Small intestine (tissue), 7 donors: Measurements from ENCODE around the gene RPS2. TPM values are rescaled to one million over a fixed set of nuclear protein-coding genes. Genes with fewer than 3 reads are reported as not detected.
A peak's percentile ranks its signal among the peaks of the same experiment; 100 is the strongest.
"Not testable (repeated sequence)": the region's sequence is repeated elsewhere in the genome, so short reads cannot be mapped to it uniquely, and the experiment has no call there.

Experiments
- DNase-seq, 2 donors: peaks; one replicate each; pipeline versions ENCODE4 v3.0.0 to v3.0.0-alpha.2; 2013
- FAIRE-seq: peaks from 2 replicates; lab custom pipeline; 2012; peaks lifted over from hg19 to GRCh38; lab: Jason Lieb, UNC
- H3K27ac ChIP-seq, 3 donors: one replicate each; pipeline ENCODE4 v1.5.1; 2013; ENCODE audit warnings: low read length in 2 of 3, mild to moderate bottlenecking in 2 of 3, control low read depth in 1 of 3, inconsistent platforms in 1 of 3, low read depth in 1 of 3, moderate library complexity in 1 of 3
- H3K27me3 ChIP-seq, 3 donors: one replicate each; pipeline ENCODE4 v1.6.1; 2013; ENCODE audit warnings: low read length in 3 of 3, inconsistent platforms in 1 of 3; ENCODE audit not compliant: control insufficient read depth in 3 of 3, insufficient read depth in 3 of 3
- H3K36me3 ChIP-seq, 3 donors: one replicate each; pipeline ENCODE4 v1.6.1; 2013; ENCODE audit warnings: low read length in 3 of 3, inconsistent platforms in 1 of 3, low read depth in 1 of 3, mild to moderate bottlenecking in 1 of 3, moderate library complexity in 1 of 3; ENCODE audit not compliant: control insufficient read depth in 3 of 3, insufficient read depth in 2 of 3
- H3K4me1 ChIP-seq, 3 donors: one replicate each; pipeline ENCODE4 v1.6.1; 2013; ENCODE audit warnings: low read length in 2 of 3, inconsistent platforms in 1 of 3, low read depth in 1 of 3, mild to moderate bottlenecking in 1 of 3, moderate library complexity in 1 of 3; ENCODE audit not compliant: control insufficient read depth in 3 of 3, insufficient read depth in 2 of 3
- H3K4me3 ChIP-seq, 3 donors: one replicate each; pipeline ENCODE4 v1.5.1; 2013; ENCODE audit warnings: low read length in 3 of 3, control low read depth in 1 of 3, inconsistent platforms in 1 of 3, low read depth in 1 of 3, mild to moderate bottlenecking in 1 of 3, moderate library complexity in 1 of 3
- H3K9me3 ChIP-seq, 2 donors: one replicate each; pipeline ENCODE4 v1.6.1; 2013; ENCODE audit warnings: low read depth in 1 of 2, low read length in 1 of 2; ENCODE audit not compliant: control insufficient read depth in 2 of 2, insufficient read depth in 1 of 2
- WGBS, 3 donors: extraction: QIAGEN DNeasy Blood & Tissue Kit; methylation state at CpG; one replicate each; pipeline ENCODE4 v1.1.7; 2013; 5-methylcytosine and 5-hydroxymethylcytosine counted together
- polyA plus RNA-seq, 4 donors: library from polyadenylated mRNA; stranded (reverse) in 3 of 4; unstranded in 1 of 4; fragments of 200-250 nt in 3 of 4; fragments of 120-200 nt in 1 of 4; gene quantifications; one replicate each; pipeline versions ENCODE4 v1.2.1 to v1.2.3, GENCODE V29; 2013
- donor health status: healthy with polysubstance abuse.
- donor health status: control.
- donor health status: control.
- donor health status: Bipolar disorder and iron deficiency.
- donor health status: healthy.

The RPS2 gene
- polyA plus RNA-seq, 4 donors: 1,075 to 4,112 (median 2,558) TPM

- WGBS, 3 donors: 91 to 94% (median 93%) methylated on average over 41 of the region's 41 CpGs
- DNase-seq (no peak), FAIRE-seq (no peak)
- Histone ChIP-seq H3K27me3 (no peaks in the 10 kb centered on the region), H3K36me3 (peaks cover 0 to 13% (median 0%) of the 10 kb centered on the region in 3 donors), H3K27ac (no peak overlapping the region), H3K4me3 (no peak overlapping the region), H3K9me3 (no peaks in the 10 kb centered on the region), H3K4me1 (peaks cover 0 to 33% (median 4%) of the 10 kb centered on the region in 3 donors)
These were observed 3.7 kb upstream of the RPS2 start for GRCh38 chr16:1968146-1968953.

GRCh38 chr16:1966460-1966859 is 1.8 kb upstream of the RPS2 start, which contains the start of gene RNF151:
RNF151 (plus strand) TSS chr16:1966856; CDS start chr16:1966882, 26 bp downstream.
- 95 to 96% (median 95%) methylated on average over 6 of the region's 6 CpGs for WGBS, 3 donors
- peaks cover 0 to 33% (median 2%) of the 10 kb centered on the region in 3 donors for H3K4me1 ChIP-seq
- FAIRE-seq (no peak), DNase-seq (no peak)
- no peaks in the 10 kb centered on the region for H3K27me3 ChIP-seq
- no peaks in the 10 kb centered on the region for H3K9me3 ChIP-seq
- peak within 1 kb of the TSS; percentile 94 to 98 (median 98) for H3K27ac ChIP-seq
- peaks cover 3 to 31% (median 12%) of the 10 kb centered on the region in 3 donors for H3K36me3 ChIP-seq
- peak within 1 kb of the TSS in 2 of 3 donors; percentile 75 to 85 for H3K4me3 ChIP-seq

- Histone ChIP-seq H3K9me3 (no peaks in the 10 kb centered on the region), H3K4me1 (peaks cover 2 to 37% (median 2%) of the 10 kb centered on the region in 3 donors), H3K4me3 (peak overlapping the region; percentile 72 to 85 (median 75)), H3K27me3 (no peaks in the 10 kb centered on the region), H3K36me3 (peaks cover 3 to 41% (median 13%) of the 10 kb centered on the region in 3 donors), H3K27ac (peak overlapping the region; percentile 94 to 98 (median 98))
- WGBS, 3 donors: 9 to 18% (median 12%) methylated on average over 24 of the region's 24 CpGs
- DNase-seq (peak; percentile 65 to 73), FAIRE-seq (no peak)
These were observed 873 bp upstream of the RPS2 start for GRCh38 chr16:1965396-1966001.

- Histone ChIP-seq H3K36me3 (peaks cover 3 to 43% (median 13%) of the 10 kb centered on the region in 3 donors), H3K27ac (peak overlapping the region; percentile 84 to 98 (median 98)), H3K9me3 (no peaks in the 10 kb centered on the region), H3K4me1 (peaks cover 2 to 42% (median 3%) of the 10 kb centered on the region in 3 donors), H3K27me3 (no peaks in the 10 kb centered on the region), H3K4me3 (peak overlapping the region; percentile 62 to 85 (median 75))
- DNase-seq (peak; percentile 38 to 56), FAIRE-seq (no peak)
- 3 to 9% (median 5%) methylated on average over 40 to 44 of the region's 44 CpGs for WGBS, 3 donors
These were observed 670 bp downstream of the RPS2 start for GRCh38 chr16:1963806-1964505.

- WGBS, 3 donors: 67 to 84% (median 77%) methylated on average over 31 to 37 of the region's 37 CpGs
- H3K4me3 ChIP-seq: peak overlapping the region in 1 of 3 donors; percentile 75
- not testable (repeated sequence) for DNase-seq, H3K9me3 ChIP-seq, FAIRE-seq, H3K27me3 ChIP-seq
- H3K36me3 ChIP-seq: peaks cover 3 to 43% (median 13%) of the 10 kb centered on the region in 3 donors
- peaks cover 2 to 44% (median 3%) of the 10 kb centered on the region in 3 donors for H3K4me1 ChIP-seq
- H3K27ac ChIP-seq: peak overlapping the region in 1 of 3 donors; percentile 56
These were observed 2.2 kb downstream of the RPS2 start for GRCh38 chr16:1962161-1963153.

GRCh38 chr16:1961651-1962067 is 3.0 kb downstream of the RPS2 start:
- Histone ChIP-seq H3K27ac (no peak overlapping the region), H3K4me3 (no peak overlapping the region), H3K36me3 (peaks cover 3 to 43% (median 13%) of the 10 kb centered on the region in 3 donors), H3K9me3 (no peaks in the 10 kb centered on the region), H3K4me1 (peaks cover 2 to 44% (median 3%) of the 10 kb centered on the region in 3 donors), H3K27me3 (peaks cover 0 to 8% (median 0%) of the 10 kb centered on the region in 3 donors)
- 33 to 50% (median 47%) methylated on average over 6 of the region's 6 CpGs for WGBS, 3 donors
- FAIRE-seq (no peak), DNase-seq (peak in 1 of 2 donors; percentile 21)
